ENCODE results near the gene LASP1.

DNA sequence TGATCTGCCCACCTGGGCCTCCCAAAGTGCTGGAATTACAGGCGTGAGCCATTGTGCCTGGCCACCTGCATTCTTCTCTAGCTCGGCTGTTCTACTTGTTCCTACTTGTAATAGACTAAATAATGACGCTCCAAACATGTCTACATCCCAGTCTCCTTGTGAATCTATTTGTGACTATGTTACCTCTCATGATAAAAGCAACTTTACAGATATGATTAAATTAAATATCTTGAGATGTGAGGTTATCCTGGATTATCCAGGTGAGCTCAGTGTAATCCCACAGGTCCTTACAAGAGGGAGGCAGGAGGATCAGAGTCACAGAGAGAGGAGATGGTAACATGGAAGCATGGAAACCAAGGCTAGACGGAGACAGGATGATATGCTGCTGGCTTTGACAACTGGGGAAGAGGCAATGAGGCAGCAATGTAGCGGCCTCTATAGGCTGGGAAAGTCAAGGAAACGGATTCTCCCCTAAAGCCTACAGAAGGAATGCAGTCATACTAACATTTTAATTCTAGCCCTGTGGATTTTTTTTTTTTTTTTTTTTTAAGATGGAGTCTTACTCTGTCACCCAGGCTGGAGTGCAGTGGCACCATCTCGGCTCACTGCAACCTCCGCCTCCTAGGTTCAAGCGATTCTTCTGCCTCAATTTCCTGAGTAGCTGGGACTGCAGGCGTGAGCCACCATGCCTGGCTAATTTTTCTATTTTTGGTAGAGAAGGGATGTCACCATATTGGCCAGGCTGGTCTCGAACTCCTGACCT lies 5.0 kb upstream of the LASP1 start:
- TF ChIP-seq RFX5 (IDR thresholded peaks at IDR 0.05; ENCODE audit: borderline replicate concordance, low read depth, low read length) (no peak), CTCF (IDR thresholded peaks at IDR 0.05; ENCODE audit: control extremely low read depth in 1 of 3, insufficient read depth in 1 of 3, low read depth in 1 of 3, low read length in 3 of 3) (peak; percentile 29 to 74 (median 56)), SP1 (IDR thresholded peaks at IDR 0.05; ENCODE audit: low read depth, low read length) (no peak), CHD2 (IDR thresholded peaks at IDR 0.05; ENCODE audit: low read length) (no peak), YY1 (IDR thresholded peaks at IDR 0.05; ENCODE audit: low read depth, low read length) (no peak), POLR2A (IDR thresholded peaks at IDR 0.05; ENCODE audit: control extremely low read depth in 1 of 2, low read depth in 2 of 2, low read length in 2 of 2) (no peak), FOSL1 (IDR thresholded peaks at IDR 0.05; ENCODE audit: insufficient read depth, low read depth, low read length) (no peak), GABPA (IDR thresholded peaks at IDR 0.05; ENCODE audit: borderline replicate concordance, insufficient read depth, low read length) (no peak), TAF1 (IDR thresholded peaks at IDR 0.05; ENCODE audit: low read depth, low read length) (no peak), TCF12 (IDR thresholded peaks at IDR 0.05; ENCODE audit: low read depth, low read length) (no peak)
- TF ChIP-seq, protein P1, sequence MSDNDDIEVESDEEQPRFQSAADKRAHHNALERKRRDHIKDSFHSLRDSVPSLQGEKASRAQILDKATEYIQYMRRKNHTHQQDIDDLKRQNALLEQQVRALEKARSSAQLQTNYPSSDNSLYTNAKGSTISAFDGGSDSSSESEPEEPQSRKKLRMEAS (IDR thresholded peaks at IDR 0.05): no peak

Data from H1 (cell line).